K562 (cell line): Measurements from ENCODE around the gene HAUS6. TPM values are rescaled to one million over a fixed set of nuclear protein-coding genes. Genes with fewer than 3 reads are reported as not detected.

Experiments
- ATAC-seq: fragments of 200-7000 bp; cut with Tn5 transposase; 3 replicates; pipeline ENCODE4 v1.9.1; 2020; ENCODE audit warnings: moderate library complexity
- BruUV-seq: library from RNA; stranded (reverse); fragments of 400-500 nt; replicated peaks from 2 replicates; lab custom pipeline; 2021; lab: Mats Ljungman, UMichigan
- CTCF ChIA-PET: fragments of 300-600 bp; formaldehyde crosslinking; extraction: SDS; loops from one replicate; lab custom pipeline; 2021; ENCODE audit warnings: low intra/inter-chr PET ratio; lab: Yijun Ruan, JAX
- POLR2A ChIA-PET: fragments of 300-600, 350-650 bp; sonication (Branson Sonifier 250); formaldehyde crosslinking; extraction: SDS; loops from one replicate; lab custom pipeline; 2021; ENCODE audit warnings: antibody characterized with exemption, inconsistent platforms; lab: Yijun Ruan, JAX
- DNase-seq, 4 experiments: peaks; one replicate each; pipeline versions ENCODE4 v3.0.0 to v3.0.0-alpha.2; 2011 to 2018; ENCODE audit warnings: low spot score in 3 of 4, mixed read lengths in 3 of 4; ENCODE audit errors: extremely low read depth in 1 of 4
- FAIRE-seq: peaks from 2 replicates; lab custom pipeline; 2011; peaks lifted over from hg19 to GRCh38; lab: Jason Lieb, UNC
- H2AFZ ChIP-seq: 2 replicates; pipeline ENCODE4 v1.6.0; 2011; ENCODE audit warnings: low read depth, low read length, control low read depth, inconsistent platforms
- H3K27ac ChIP-seq: fragments of 200-600 bp; 3 replicates; pipeline ENCODE4 v1.8.0; 2011; ENCODE audit warnings: low read depth, mild to moderate bottlenecking, control low read depth, inconsistent platforms, low read length, moderate library complexity, mixed read lengths; ENCODE audit errors: extremely low read depth
- H3K27me3 ChIP-seq, 2 experiments: fragments of 300-600 bp in 1 of 2; 2 replicates in 1 of 2; 3 replicates in 1 of 2; pipeline versions ENCODE4 v1.6.0 to v1.8.0; 2011; ENCODE audit warnings: inconsistent platforms in 2 of 2, low read length in 2 of 2, mild to moderate bottlenecking in 1 of 2, mixed read lengths in 1 of 2, moderate library complexity in 1 of 2; ENCODE audit not compliant: control insufficient read depth in 2 of 2, insufficient read depth in 2 of 2
- H3K36me3 ChIP-seq: fragments of 300-600 bp; 3 replicates; pipeline ENCODE4 v1.8.0; 2011; ENCODE audit warnings: mild to moderate bottlenecking, low read length, inconsistent platforms; ENCODE audit not compliant: control insufficient read depth, insufficient read depth
- H3K4me1 ChIP-seq, 2 experiments: fragments of 200-600 bp in 1 of 2; replicated peaks in 1 of 2; 2 replicates in 1 of 2; 3 replicates in 1 of 2; pipeline versions ENCODE4 v1.5.1 to v1.8.0; 2011; ENCODE audit warnings: inconsistent platforms in 2 of 2, low read length in 2 of 2, mild to moderate bottlenecking in 1 of 2, mixed read lengths in 1 of 2, moderate library complexity in 1 of 2; ENCODE audit not compliant: control insufficient read depth in 2 of 2, insufficient read depth in 2 of 2
- H3K4me2 ChIP-seq: 2 replicates; pipeline ENCODE4 v1.6.1; 2011; ENCODE audit warnings: low read length, control low read depth, inconsistent platforms, mixed read lengths; ENCODE audit not compliant: insufficient read depth
- H3K4me3 ChIP-seq: fragments of 200-600 bp; sonication (generic), shearing (Covaris generic); 2 replicates; pipeline ENCODE4 v1.5.1; 2016; ENCODE audit warnings: control low read depth, inconsistent platforms
- H3K79me2 ChIP-seq: fragments of 200-600 bp; 3 replicates; pipeline ENCODE4 v1.8.0; 2011; ENCODE audit warnings: low read length, inconsistent platforms; ENCODE audit not compliant: control insufficient read depth, insufficient read depth
- H3K9ac ChIP-seq, 2 experiments: 2 replicates each; pipeline versions ENCODE4 v1.6.0 to v1.6.1; 2011; ENCODE audit warnings: low read depth in 2 of 2, low read length in 2 of 2, control low read depth in 1 of 2, inconsistent platforms in 1 of 2, mild to moderate bottlenecking in 1 of 2, mixed read lengths in 1 of 2; ENCODE audit not compliant: insufficient read depth in 1 of 2
- H3K9me1 ChIP-seq: one replicate; pipeline ENCODE4 v1.6.0; 2011; ENCODE audit warnings: inconsistent platforms, mild to moderate bottlenecking, low read length, moderate library complexity; ENCODE audit not compliant: control insufficient read depth, insufficient read depth
- H3K9me3 ChIP-seq: replicated peaks from 2 replicates; pipeline ENCODE4 v1.5.1; 2011; ENCODE audit warnings: low read depth, low read length, inconsistent platforms; ENCODE audit not compliant: control insufficient read depth, insufficient read depth
- H4K20me1 ChIP-seq: replicated peaks from 2 replicates; pipeline ENCODE4 v1.6.1; 2011; ENCODE audit warnings: low read length, inconsistent platforms, mixed read lengths; ENCODE audit not compliant: control insufficient read depth, insufficient read depth
- BMI1 ChIP-seq: fragments of 150-350 bp; IDR thresholded peaks from 2 replicates; pipeline ENCODE4 v1.6.1; 2014; ENCODE audit warnings: low read length
- CBFA2T3 ChIP-seq: fragments of 450-650 bp; IDR thresholded peaks from 2 replicates; pipeline ENCODE4 v1.6.1; 2017
- CREBBP ChIP-seq: IDR thresholded peaks from one replicate; pipeline ENCODE4 v1.6.1; 2012; ENCODE audit warnings: low read depth, mild to moderate bottlenecking, control low read depth, inconsistent platforms, low read length
- GTF2A2 ChIP-seq: IDR thresholded peaks from 2 replicates; pipeline ENCODE4 v1.6.1; 2016; ENCODE audit warnings: mild to moderate bottlenecking, missing genetic modification characterization, missing compliant biosample characterization
- IRF1 ChIP-seq: sonication (generic); formaldehyde crosslinking; IDR thresholded peaks from 2 replicates; pipeline ENCODE4 v1.8.0; 2022; ENCODE audit warnings: missing genetic modification reagents, mild to moderate bottlenecking, borderline replicate concordance
- MTA1 ChIP-seq: fragments of 450-650 bp; IDR thresholded peaks from 2 replicates; pipeline ENCODE4 v1.6.1; 2017; ENCODE audit warnings: borderline replicate concordance
- RAD21 ChIP-seq, 2 experiments: fragments of 250-450 bp in 1 of 2; fragments of 450-650 bp in 1 of 2; sonication (Bioruptor Pico) in 1 of 2; formaldehyde crosslinking in 1 of 2; IDR thresholded peaks in 1 of 2; conservative IDR thresholded peaks in 1 of 2; 2 replicates each; pipeline versions ENCODE4 v1.4.0 to v1.8.0; 2020 to 2022; ENCODE audit warnings: mild to moderate bottlenecking in 2 of 2, moderate library complexity in 1 of 2
- RHOXF2B ChIP-seq: fragments of 250-450 bp; sonication (Bioruptor Pico); conservative IDR thresholded peaks from 2 replicates; pipeline ENCODE4 v1.5.1; 2021
- SIN3B ChIP-seq: fragments of 450-650 bp; IDR thresholded peaks from 2 replicates; pipeline ENCODE4 v1.6.1; 2017; ENCODE audit warnings: low read depth, mild to moderate bottlenecking, moderate library complexity
- SUPT5H ChIP-seq: fragments of 450-650 bp; IDR thresholded peaks from 2 replicates; pipeline ENCODE4 v1.6.1; 2016
- TCF3 ChIP-seq: sonication (generic); formaldehyde crosslinking; IDR thresholded peaks from 2 replicates; pipeline ENCODE4 v1.4.0; 2020; ENCODE audit warnings: mild to moderate bottlenecking, missing genetic modification reagents
- ZBTB43 ChIP-seq: sonication (generic); formaldehyde crosslinking; IDR thresholded peaks from 2 replicates; pipeline ENCODE4 v1.8.0; 2023; ENCODE audit warnings: mild to moderate bottlenecking, missing genetic modification reagents
- ZC3H8 ChIP-seq: fragments of 450-650 bp; IDR thresholded peaks from 2 replicates; pipeline ENCODE4 v1.6.1; 2017
- ZNF717 ChIP-seq: fragments of 250-450 bp; sonication (Bioruptor Pico); IDR thresholded peaks from 2 replicates; pipeline ENCODE4 v1.5.0; 2021
- WGBS: fragments of 100-300 bp; shearing (Covaris generic); methylation state at CpG from one replicate; pipeline ENCODE4 v1.1.6; 2016; ENCODE audit warnings: low coverage, mixed read lengths; ENCODE audit not compliant: insufficient coverage; ENCODE audit errors: missing lambda C conversion rate; 5-methylcytosine and 5-hydroxymethylcytosine counted together
- in situ Hi-C: fragments of 300-500 bp; cut with MboI; formaldehyde crosslinking; loops from 4 replicates; pipeline ENCODE4 v1.15.0; 2018; ENCODE audit warnings: inconsistent platforms, mixed read lengths
- intact Hi-C: fragments of 100-400 bp; cut with micrococcal nuclease; formaldehyde crosslinking; loops from 2 replicates; pipeline ENCODE4 v1.14.2; 2022
- polyA plus RNA-seq, 8 experiments: library from polyadenylated mRNA; depleted of rRNA in 4 of 8; stranded (reverse) in 5 of 8; unstranded in 3 of 8; fragments of >200 nt; fragmentation: Nextera tagmentation in 2 of 8; fragmentation: Illumina TruSeq in 1 of 8; extraction: Ambion mirVana in 2 of 8; extraction: Trizol in 1 of 8; gene quantifications; 2 replicates each; pipeline versions ENCODE4 v1.2.1 to v1.2.3, GENCODE V29; 2011 to 2014; ENCODE audit warnings: inconsistent platforms in 1 of 8, missing spikeins in 1 of 8
- total RNA-seq, 7 experiments: library from RNA; depleted of rRNA in 6 of 7; stranded (reverse); fragments of >200 nt in 6 of 7; fragmentation: Illumina TruSeq in 2 of 7; extraction: Trizol in 2 of 7; gene quantifications; 2 replicates each; pipeline versions ENCODE4 v1.2.1 to v1.2.3, GENCODE V29; 2011 to 2021; ENCODE audit warnings: low replicate concordance in 1 of 7
- TF ChIP-seq, protein P1 (sequence below): fragments of 450-650 bp; formaldehyde crosslinking; conservative IDR thresholded peaks from 2 replicates; pipeline ENCODE4 v1.4.0; 2022; ENCODE audit warnings: mild to moderate bottlenecking, missing genetic modification characterization

HAUS6 gene
- total and polyA plus RNA-seq, 9 of the 15 experiments (the other 6 are each of a cell fraction or from before 2014, with no cell fraction given) = 10.2 to 31.7 (median 23.1) TPM

DNA sequence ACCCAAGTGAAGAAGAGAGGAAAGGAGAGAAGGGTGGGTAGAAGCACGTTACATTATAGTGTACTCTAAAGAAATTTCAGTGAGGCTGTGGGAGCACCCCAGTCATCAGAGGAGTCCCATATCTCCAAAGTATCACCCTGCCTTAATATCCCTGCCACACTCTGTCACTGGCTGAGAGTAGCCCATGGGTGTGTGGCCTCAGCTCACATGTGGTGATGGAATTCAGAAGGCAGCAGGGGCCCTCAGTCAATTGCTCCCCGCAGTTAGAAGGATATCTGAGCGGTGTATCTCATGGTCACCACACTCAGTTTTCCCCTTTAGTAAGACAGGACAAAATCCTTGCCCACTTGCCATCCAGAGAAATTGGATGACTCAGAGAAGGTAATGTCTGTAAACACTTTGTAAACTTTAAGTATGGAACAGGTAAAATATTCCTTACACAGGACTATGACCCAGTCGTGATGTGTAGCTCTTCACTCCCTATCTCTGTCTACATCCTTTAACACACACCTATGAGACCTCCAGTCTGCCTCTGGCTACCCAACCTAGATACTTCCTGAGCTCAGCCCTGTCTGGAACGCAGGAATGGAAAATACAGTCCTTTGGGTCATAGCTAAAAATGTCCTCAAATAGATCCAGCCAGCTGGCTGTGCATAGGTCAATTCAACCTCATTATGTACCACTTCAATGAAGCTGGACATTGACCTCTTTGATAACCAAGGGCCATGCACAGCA is 48.9 kb upstream of the HAUS6 start:
- in situ Hi-C loops = no loop called here

More for the DNA sequence above, 48.9 kb upstream of the HAUS6 start:
- Histone ChIP-seq H3K36me3 (no peaks in the 10 kb centered on the region), H4K20me1 (no peaks in the 10 kb centered on the region), H3K9ac (no peak overlapping the region), H2AFZ (no peak overlapping the region), H3K27me3 (no peaks in the 10 kb centered on the region), H3K4me1 (peaks cover 3 to 20% of the 10 kb centered on the region in 2 experiments; a peak in 3 of 5 replicates), H3K9me3 (no peaks in the 10 kb centered on the region), H3K27ac (no peak overlapping the region), H3K4me3 (no peak overlapping the region), H3K4me2 (no peak overlapping the region), H3K9me1 (no peaks in the 10 kb centered on the region), H3K79me2 (no peaks in the 10 kb centered on the region)
- no TSS peak for BruUV-seq
- FAIRE-seq (no peak), ATAC-seq (no peak), DNase-seq (no peak)
- ChIA-PET CTCF (no interaction called here), POLR2A (interaction anchor here (1.1 to 1.4 kb wide), 3 partner anchors 16 to 28 kb away, joined by 3 to 4 read pairs (median 4); no protein-coding TSS in a partner anchor)
- intact Hi-C loops = no loop called here
- TF ChIP-seq RHOXF2B (CRISPR knock-in tag) = no peak
- no peak for TF ChIP-seq IRF1
- TF ChIP-seq SIN3B = no peak
- TF ChIP-seq BMI1 = no peak
- no peak for TF ChIP-seq CBFA2T3
- TF ChIP-seq RAD21 (CRISPR knock-in tag; conservative IDR thresholded peaks at IDR 0.05 in 1 of 2, IDR thresholded peaks at IDR 0.05 in 1 of 2) = no peak
- TF ChIP-seq, protein P1, sequence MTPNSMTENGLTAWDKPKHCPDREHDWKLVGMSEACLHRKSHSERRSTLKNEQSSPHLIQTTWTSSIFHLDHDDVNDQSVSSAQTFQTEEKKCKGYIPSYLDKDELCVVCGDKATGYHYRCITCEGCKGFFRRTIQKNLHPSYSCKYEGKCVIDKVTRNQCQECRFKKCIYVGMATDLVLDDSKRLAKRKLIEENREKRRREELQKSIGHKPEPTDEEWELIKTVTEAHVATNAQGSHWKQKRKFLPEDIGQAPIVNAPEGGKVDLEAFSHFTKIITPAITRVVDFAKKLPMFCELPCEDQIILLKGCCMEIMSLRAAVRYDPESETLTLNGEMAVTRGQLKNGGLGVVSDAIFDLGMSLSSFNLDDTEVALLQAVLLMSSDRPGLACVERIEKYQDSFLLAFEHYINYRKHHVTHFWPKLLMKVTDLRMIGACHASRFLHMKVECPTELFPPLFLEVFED (CRISPR knock-in tag) = no peak
- TF ChIP-seq CREBBP = no peak
- TF ChIP-seq ZNF717 (CRISPR knock-in tag) = no peak
- TF ChIP-seq SUPT5H = no peak
- no peak for TF ChIP-seq ZBTB43 (CRISPR knock-in tag)
- no peak for TF ChIP-seq GTF2A2 (tag)
- TF ChIP-seq TCF3 (CRISPR knock-in tag) = no peak
- TF ChIP-seq MTA1 = no peak
- TF ChIP-seq ZC3H8 = no peak
- WGBS = 25% methylated on average over 5 of the region's 5 CpGs
